Activated T-helper 1 cell treated with anti-CD3 and anti-CD28 coated beads, Interleukin-2, amount 50 U/mL, for 16 hours (primary cell): ENCODE measurements around the gene ERBB2.
A peak's percentile ranks its signal among the peaks of the same experiment; 100 is the strongest.

Source experiments
- DNase-seq, 2 donors: peaks; one replicate each; pipeline ENCODE4 v3.0.0-alpha.2; 2020; ENCODE audit warnings: low read depth in 1 of 2, low spot score in 1 of 2

The ERBB2 gene

DNA sequence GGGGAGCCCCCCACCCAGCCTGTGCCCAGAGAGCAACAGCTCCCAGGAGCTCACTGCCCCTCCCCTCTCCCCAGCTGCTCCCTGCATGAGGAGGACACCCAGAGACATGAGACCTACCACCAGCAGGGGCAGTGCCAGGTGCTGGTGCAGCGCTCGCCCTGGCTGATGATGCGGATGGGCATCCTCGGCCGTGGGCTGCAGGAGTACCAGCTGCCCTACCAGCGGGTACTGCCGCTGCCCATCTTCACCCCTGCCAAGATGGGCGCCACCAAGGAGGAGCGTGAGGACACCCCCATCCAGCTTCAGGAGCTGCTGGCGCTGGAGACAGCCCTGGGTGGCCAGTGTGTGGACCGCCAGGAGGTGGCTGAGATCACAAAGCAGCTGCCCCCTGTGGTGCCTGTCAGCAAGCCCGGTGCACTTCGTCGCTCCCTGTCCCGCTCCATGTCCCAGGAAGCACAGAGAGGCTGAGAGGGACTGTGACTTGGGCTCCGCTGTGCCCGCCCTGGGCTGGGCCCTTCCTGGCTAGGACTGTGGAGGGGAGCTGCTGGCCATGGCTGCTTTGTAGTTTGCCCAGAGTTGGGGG is 34.1 kb upstream of the ERBB2 start:
- DNase-seq: no peak

DNA sequence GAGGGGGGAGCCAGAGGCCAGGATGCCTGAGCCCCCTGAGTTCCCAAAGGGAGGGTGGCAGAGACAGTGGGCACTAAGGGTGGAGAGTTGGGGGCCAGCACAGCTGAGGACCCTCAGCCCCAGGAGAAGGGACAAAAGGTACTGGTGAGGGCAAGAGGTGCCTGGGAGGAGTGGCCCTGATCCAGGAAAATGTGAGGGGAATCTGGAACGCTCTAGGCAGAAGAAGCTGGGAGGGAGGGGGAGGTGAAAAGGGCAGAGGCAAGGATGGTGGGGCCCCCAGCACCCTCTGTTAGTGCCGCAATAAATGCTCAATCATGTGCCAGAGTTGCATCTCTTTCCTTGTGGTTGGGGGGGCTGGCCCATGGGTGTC is 33.6 kb upstream of the ERBB2 start:
- no peak for DNase-seq

- DNase-seq: no peak
Observed at GRCh38 chr17:39666601-39667261, 33.1 kb upstream of the ERBB2 start.

GRCh38 chr17:39667262-39667944 is 32.5 kb upstream of the ERBB2 start:
- DNase-seq: no peak

DNA sequence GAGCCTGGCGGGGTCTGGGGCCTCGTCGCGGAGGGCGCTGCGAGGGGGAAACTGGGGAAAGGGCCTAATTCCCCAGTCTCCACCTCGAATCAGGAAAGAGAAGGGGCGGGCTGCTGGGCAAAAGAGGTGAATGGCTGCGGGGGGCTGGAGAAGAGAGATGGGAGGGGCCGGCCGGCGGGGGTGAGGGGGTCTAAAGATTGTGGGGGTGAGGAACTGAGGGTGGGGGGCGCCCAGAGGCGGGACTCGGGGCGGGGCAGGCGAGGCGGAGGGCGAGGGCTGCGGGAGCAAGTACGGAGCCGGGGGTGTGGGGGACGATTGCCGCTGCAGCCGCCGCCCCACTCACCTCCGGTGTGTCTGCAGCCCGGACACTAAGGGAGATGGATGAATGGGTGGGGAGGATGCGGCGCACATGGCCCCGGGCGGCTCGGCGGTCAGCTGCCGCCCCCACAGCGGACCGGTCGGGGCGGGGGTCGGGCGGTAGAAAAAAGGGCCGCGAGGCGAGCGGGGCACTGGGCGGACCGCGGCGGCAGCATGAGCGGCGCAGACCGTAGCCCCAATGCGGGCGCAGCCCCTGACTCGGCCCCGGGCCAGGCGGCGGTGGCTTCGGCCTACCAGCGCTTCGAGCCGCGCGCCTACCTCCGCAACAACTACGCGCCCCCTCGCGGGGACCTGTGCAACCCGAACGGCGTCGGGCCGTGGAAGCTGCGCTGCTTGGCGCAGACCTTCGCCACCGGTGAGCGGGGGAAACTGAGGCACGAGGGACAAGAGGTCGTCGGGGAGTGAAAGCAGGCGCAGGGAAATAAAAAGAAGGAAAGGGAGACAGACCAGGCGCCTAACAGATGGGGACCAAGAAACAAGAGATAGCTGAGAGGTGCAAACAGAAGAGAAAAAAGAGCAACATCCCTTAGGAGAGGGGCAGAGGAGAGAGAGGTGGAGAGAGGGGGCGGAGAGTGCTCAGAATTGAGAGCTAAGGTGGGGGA is 31.6 kb upstream of the ERBB2 start, which contains the start of gene PNMT:
Gene PNMT (plus strand): TSS at position 509 of the 980 bp plus-strand sequence. CDS start 23 bp downstream, at position 532.
- DNase-seq: peak; percentile 32 to 53

DNA sequence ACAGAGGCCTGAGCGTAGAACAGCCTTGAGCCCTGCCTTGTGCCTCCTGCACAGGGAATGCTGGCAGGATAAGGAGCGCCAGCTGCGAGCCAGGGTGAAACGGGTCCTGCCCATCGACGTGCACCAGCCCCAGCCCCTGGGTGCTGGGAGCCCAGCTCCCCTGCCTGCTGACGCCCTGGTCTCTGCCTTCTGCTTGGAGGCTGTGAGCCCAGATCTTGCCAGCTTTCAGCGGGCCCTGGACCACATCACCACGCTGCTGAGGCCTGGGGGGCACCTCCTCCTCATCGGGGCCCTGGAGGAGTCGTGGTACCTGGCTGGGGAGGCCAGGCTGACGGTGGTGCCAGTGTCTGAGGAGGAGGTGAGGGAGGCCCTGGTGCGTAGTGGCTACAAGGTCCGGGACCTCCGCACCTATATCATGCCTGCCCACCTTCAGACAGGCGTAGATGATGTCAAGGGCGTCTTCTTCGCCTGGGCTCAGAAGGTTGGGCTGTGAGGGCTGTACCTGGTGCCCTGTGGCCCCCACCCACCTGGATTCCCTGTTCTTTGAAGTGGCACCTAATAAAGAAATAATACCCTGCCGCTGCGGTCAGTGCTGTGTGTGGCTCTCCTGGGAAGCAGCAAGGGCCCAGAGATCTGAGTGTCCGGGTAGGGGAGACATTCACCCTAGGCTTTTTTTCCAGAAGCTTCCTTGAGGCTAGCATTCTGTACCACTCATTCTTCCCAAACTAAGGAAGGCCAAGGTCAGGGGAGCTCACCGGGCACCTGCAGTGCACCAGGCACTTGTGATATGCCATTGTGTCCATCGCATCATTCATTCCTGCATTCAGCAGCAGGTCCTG is 29.7 kb upstream of the ERBB2 start:
- no peak for DNase-seq

GRCh38 chr17:39670746-39671145 is 29.1 kb upstream of the ERBB2 start:
- DNase-seq: no peak

DNA sequence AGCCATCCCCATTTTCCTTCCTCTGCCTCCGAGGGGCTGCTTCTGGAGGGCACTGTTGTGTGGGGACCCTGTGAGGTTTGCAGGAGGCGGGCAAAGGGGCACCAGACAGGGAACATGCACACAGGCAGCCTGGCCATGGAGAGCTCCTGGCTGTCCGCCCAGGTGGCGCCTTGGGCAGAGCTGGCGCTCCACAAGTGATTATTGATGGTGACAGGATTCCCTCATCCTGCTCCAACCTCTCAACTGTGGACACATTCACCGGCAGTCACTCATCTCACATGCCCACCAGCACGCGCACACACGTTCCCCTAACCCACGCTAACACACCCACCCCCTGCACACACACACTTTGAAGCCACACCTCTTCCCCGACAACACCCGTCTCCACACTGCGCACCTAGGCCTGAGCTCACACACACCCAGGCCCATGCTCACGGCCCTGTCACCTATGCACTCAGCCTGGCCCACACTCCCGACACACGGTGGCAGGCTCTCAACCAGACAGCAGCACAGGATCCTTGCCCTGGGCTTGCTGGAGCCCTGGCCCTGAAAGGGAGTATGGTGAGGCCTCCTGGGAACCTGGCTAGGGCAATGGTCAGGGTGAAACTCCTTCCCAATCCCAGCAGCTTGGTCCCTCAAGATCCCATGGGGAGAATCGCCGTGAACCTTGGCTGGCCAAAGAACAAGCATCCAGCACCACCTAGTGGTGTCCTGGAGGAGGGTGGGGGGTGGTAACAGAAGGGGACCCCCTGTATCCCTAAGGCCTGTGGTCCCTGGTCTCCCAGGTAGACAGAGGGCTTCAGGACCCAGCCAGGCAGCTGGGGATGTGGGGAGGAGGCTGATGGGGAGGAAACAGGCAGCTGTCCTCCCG is 28.0 kb upstream of the ERBB2 start:
- DNase-seq: no peak

GRCh38 chr17:39672522-39673334 is 27.1 kb upstream of the ERBB2 start:
- no peak for DNase-seq

- no peak for DNase-seq
Observed at GRCh38 chr17:39673335-39674081, 26.4 kb upstream of the ERBB2 start.

DNA sequence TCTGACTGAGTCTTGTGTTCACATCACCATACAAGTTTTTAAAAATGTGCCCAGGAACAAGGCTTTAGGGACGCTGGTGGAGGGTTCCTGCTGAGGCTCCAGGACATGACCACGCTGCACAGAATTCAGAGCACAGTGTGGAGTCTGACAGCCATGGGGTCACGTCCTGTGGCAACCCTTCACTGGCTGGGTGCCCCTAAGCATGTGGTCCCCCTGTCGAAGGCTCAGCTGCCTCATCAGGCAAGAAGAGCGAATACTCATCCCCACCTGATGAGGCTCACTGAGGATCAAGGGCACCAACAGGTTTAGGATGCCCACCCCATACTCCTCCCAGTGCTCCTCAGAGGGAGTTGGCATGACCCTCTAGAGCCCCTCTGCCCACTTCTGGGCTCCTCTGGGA is 25.7 kb upstream of the ERBB2 start:
- no peak for DNase-seq

DNA sequence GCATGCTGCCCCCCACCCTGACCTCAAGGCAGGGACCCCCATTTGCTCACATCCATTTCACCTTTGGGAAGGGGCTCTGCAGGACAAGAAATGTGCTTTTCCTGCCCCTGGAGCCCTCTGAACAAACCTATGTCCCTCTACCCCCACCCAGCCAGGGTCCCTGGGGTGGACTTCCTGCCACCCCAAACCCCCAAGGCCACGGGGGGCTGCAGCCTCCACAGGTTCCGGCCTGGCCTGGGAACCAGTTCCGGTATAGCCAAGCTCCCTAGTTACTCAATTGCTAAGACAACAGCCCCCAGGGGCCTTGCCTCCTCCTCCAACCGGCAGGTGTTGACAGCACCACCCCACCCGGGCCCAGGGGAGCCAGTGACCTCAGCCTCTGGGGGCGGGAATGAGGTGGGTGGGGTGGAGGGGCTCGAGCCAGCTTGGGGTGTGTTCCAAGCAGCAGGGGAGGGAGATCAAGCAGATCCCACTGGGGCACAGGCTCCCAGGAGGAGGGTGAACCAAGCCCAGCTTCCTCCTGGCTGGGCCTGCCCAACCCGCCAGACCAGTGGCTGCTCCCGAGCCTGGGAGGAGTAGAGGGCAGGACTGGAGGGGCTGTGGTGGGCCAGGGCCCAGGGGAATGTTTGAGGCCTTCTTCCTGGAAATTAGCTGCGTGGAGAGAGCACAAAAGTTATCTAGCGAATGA is 25.0 kb upstream of the ERBB2 start:
- no peak for DNase-seq

DNA sequence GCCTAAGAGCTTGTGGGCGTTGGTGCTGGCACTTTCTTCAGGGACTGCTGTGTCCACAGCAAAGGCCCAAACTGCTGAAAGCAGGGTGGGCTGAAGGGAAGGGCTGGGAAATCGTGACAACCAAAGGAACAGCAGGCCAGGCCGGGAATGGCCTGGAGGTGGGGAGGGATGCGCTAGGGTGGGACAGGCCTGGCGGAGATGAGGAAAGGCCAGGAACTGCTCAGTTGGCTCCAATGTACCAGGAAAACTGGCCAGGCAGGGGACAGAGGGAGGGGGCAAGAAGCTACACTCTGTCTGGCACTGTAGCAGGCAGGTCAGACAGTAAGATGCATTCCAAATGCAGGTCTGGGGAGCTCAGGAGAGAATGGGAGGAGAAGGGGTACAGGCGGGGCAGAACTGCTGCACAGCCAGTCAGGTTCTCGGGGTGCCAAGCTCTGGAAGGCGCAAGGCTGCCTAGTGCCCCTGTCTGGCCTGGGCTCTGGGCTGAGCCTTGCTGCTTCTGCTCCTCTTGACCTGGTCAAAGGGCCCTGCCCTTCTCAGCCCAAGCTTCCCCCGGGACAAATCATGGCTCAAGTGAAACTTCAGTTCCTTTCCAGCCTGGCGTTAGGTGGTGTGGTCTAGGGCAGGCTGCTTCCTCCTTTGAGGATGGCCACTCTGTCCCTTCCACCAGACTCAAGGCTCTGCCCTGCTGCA is 24.3 kb upstream of the ERBB2 start:
- no peak for DNase-seq

DNA sequence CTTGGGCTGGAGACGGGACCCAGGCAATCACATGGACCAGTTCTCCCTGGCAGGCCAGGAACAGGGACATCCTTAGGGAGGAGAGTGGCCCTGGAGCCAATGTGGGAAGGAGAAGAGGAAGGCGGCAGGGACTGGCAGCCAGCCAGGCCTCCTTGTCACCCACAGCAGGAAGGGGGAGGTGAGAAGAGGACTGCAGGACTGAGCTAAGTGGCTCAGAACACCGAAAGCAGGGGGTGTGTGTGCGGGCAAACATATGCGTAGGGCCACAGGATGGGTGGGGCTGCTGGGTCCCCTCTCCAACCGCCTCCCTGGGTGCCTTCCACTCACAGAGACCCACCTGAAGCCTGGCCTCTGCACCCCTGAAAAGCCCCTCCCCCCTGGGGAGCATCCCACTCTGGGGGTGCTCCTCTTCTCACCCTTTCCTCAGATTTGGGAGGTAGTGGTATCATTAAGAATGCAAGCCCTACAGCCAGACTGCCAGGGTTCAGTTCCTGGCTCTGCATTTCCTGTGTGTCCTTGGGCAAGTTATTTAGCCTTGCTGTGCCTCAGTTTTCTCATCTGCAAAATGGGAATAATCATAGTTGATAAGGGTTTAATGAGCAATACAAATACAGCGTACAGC is 23.6 kb upstream of the ERBB2 start:
- no peak for DNase-seq

DNA sequence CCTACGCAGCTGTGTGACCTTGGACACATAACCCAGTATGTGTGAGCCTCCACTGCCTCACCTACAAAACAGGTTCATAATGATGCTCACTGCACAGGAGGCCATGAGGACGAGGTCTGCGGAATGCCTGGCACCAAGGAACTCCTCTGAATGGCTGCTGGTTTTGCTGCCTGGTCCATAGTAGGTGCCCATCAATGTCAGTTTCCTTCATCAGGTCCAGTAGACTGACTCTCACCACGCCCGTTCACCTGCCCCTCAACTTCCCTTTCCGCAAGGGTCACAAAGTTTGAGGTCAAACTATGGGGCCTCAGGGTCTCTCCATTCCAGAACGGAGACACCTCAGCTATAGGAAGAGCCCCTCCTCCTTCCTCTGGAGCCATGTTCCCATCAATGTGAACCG is 22.8 kb upstream of the ERBB2 start:
- no peak for DNase-seq
